Stimulated activated CD4-positive, alpha-beta T cell treated with anti-CD3 and anti-CD28 coated beads, Interleukin-15, amount 100 ng/mL, for 1 hour (primary cell): ENCODE results near the gene C19orf33.
"Not testable (repeated sequence)": the region's sequence is repeated elsewhere in the genome, so short reads cannot be mapped to it uniquely, and the experiment has no call there.

Source experiments
- DNase-seq, 2 donors: peaks; one replicate each; pipeline ENCODE4 v3.0.0-alpha.2; 2020; ENCODE audit warnings: low read depth in 1 of 2, low spot score in 1 of 2

Gene C19orf33

GRCh38 chr19:38336638-38337359 lies 32.7 kb downstream of the C19orf33 start:
- DNase-seq = peak; percentile 87 to 92

- DNase-seq = no peak
These were observed 33.3 kb downstream of the C19orf33 start for GRCh38 chr19:38337360-38337653.

GRCh38 chr19:38339011-38339410 lies 35.0 kb downstream of the C19orf33 start:
- DNase-seq = not testable (repeated sequence)

- no peak for DNase-seq
These were observed 36.9 kb downstream of the C19orf33 start for GRCh38 chr19:38340927-38341326.

- DNase-seq = no peak
These were observed 42.8 kb downstream of the C19orf33 start for GRCh38 chr19:38346837-38347236.

GRCh38 chr19:38350883-38351282 lies 46.8 kb downstream of the C19orf33 start:
- DNase-seq = no peak

- DNase-seq = no peak
These were observed 47.9 kb downstream of the C19orf33 start for GRCh38 chr19:38351865-38352395.

GRCh38 chr19:38352611-38353010 lies 48.6 kb downstream of the C19orf33 start:
- no peak for DNase-seq
